DLD1 (cell line): ENCODE measurements around the gene MEI1.
"Not testable (repeated sequence)": the region's sequence is repeated elsewhere in the genome, so short reads cannot be mapped to it uniquely, and the experiment has no call there.

Experiments used
- in situ Hi-C: cut with HindIII; loops from 2 replicates; pipeline ENCODE4 v1.10.0; 2017; ENCODE audit warnings: low sequenced_read_pairs

Gene MEI1

GRCh38 chr22:41819257-41819656 is 120.0 kb downstream of the MEI1 start:
- in situ Hi-C loops: no loop called here

GRCh38 chr22:41820447-41820846 is 121.1 kb downstream of the MEI1 start:
- in situ Hi-C loops: no loop called here

GRCh38 chr22:41821471-41822316 is 122.4 kb downstream of the MEI1 start:
- in situ Hi-C loops: no loop called here

- in situ Hi-C loops: no loop called here
Observed at GRCh38 chr22:41822317-41823057, 123.2 kb downstream of the MEI1 start.

- in situ Hi-C loops: no loop called here
Observed at GRCh38 chr22:41823797-41824196, 124.5 kb downstream of the MEI1 start.

GRCh38 chr22:41825376-41825775 is 126.1 kb downstream of the MEI1 start:
- in situ Hi-C loops: no loop called here

GRCh38 chr22:41826021-41826420 is 126.7 kb downstream of the MEI1 start:
- in situ Hi-C loops: no loop called here

- in situ Hi-C loops: no loop called here
Observed at GRCh38 chr22:41826430-41827383, 127.4 kb downstream of the MEI1 start.

GRCh38 chr22:41827671-41828070 is 128.4 kb downstream of the MEI1 start:
- in situ Hi-C loops: no loop called here

- in situ Hi-C loops: no loop called here
Observed at GRCh38 chr22:41828516-41828915, 129.2 kb downstream of the MEI1 start.

- in situ Hi-C loops: no loop called here
Observed at GRCh38 chr22:41830174-41830573, 130.9 kb downstream of the MEI1 start.

- in situ Hi-C loops: no loop called here
Observed at GRCh38 chr22:41831383-41831782, 132.1 kb downstream of the MEI1 start.

- in situ Hi-C loops: no loop called here
Observed at GRCh38 chr22:41831828-41832552, 132.7 kb downstream of the MEI1 start.

- in situ Hi-C loops: no loop called here
Observed at GRCh38 chr22:41832553-41833368, 133.5 kb downstream of the MEI1 start, which contains the start of gene SREBF2. Gene SREBF2, plus strand, starts transcription at chr22:41833105. Its CDS starts 166 bp downstream, at chr22:41833271.

- in situ Hi-C loops: no loop called here
Observed at GRCh38 chr22:41833369-41834004, 134.2 kb downstream of the MEI1 start.

GRCh38 chr22:41834005-41834944 is 135.0 kb downstream of the MEI1 start:
- in situ Hi-C loops: no loop called here

- in situ Hi-C loops: not testable (repeated sequence)
Observed at GRCh38 chr22:41835462-41835861, 136.2 kb downstream of the MEI1 start.

- in situ Hi-C loops: no loop called here
Observed at GRCh38 chr22:41836551-41836950, 137.2 kb downstream of the MEI1 start.
